Peyer's patch (tissue), 4 donors: ENCODE data around the gene FLT3LG.

ENCODE experiments used
- CTCF ChIP-seq, 6 experiments: fragments of 450-650 bp in 4 of 6; fragments of 200-600 bp in 2 of 6; sonication (generic) in 1 of 6; IDR thresholded peaks; one replicate each; pipeline ENCODE4 v1.5.1; 2017 to 2019; ENCODE audit warnings: antibody characterized with exemption in 6 of 6, mild to moderate bottlenecking in 3 of 6, moderate library complexity in 1 of 6
- POLR2A ChIP-seq, 2 donors: fragments of 450-650 bp; IDR thresholded peaks; one replicate each; pipeline ENCODE4 v1.5.1; 2017; ENCODE audit warnings: antibody characterized with exemption in 2 of 2, mild to moderate bottlenecking in 2 of 2, moderate library complexity in 2 of 2

- no peak for TF ChIP-seq CTCF (IDR thresholded peaks at IDR 0.05)
- no peak for TF ChIP-seq POLR2A (IDR thresholded peaks at IDR 0.05)
These were observed 54.3 kb downstream of the FLT3LG start for GRCh38 chr19:49528211-49528771.
